HepG2 (cell line): ENCODE results near the gene MTMR3.

Experiments used
- ATF2 ChIP-seq: sonication (generic); formaldehyde crosslinking; IDR thresholded peaks from 2 replicates; pipeline ENCODE4 v1.4.0; 2020; ENCODE audit warnings: missing genetic modification reagents
- CTCF ChIP-seq: sonication (generic); formaldehyde crosslinking; IDR thresholded peaks from 2 replicates; pipeline ENCODE4 v1.5.0; 2020; ENCODE audit warnings: mild to moderate bottlenecking, missing genetic modification reagents, moderate library complexity
- DPF2 ChIP-seq: sonication (generic); formaldehyde crosslinking; IDR thresholded peaks from 2 replicates; pipeline ENCODE4 v1.4.0; 2020; ENCODE audit warnings: mild to moderate bottlenecking, low read depth, missing genetic modification reagents, borderline replicate concordance
- FOXK1 ChIP-seq: sonication (generic); formaldehyde crosslinking; IDR thresholded peaks from 2 replicates; pipeline ENCODE4 v1.4.0; 2020; ENCODE audit warnings: low read depth, missing genetic modification reagents, borderline replicate concordance
- REST ChIP-seq, 2 experiments: IDR thresholded peaks; 2 replicates each; pipeline ENCODE4 v1.6.1; 2011 to 2012; ENCODE audit warnings: low read length in 2 of 2, borderline replicate concordance in 1 of 2, low read depth in 1 of 2, mild to moderate bottlenecking in 1 of 2, moderate library complexity in 1 of 2
- SIX4 ChIP-seq: sonication (generic); formaldehyde crosslinking; IDR thresholded peaks from 2 replicates; pipeline ENCODE4 v1.4.0; 2020; ENCODE audit warnings: missing genetic modification reagents
- TRIM24 ChIP-seq: sonication (generic); formaldehyde crosslinking; IDR thresholded peaks from 2 replicates; pipeline ENCODE4 v1.8.0; 2022; ENCODE audit warnings: mild to moderate bottlenecking, missing genetic modification reagents
- ZNF251 ChIP-seq: sonication (generic); formaldehyde crosslinking; IDR thresholded peaks from 2 replicates; pipeline ENCODE4 v1.9.0; 2021; ENCODE audit warnings: mild to moderate bottlenecking, missing genetic modification reagents
- ZNF253 ChIP-seq: sonication (generic); formaldehyde crosslinking; IDR thresholded peaks from 2 replicates; pipeline ENCODE4 v1.8.0; 2022; ENCODE audit warnings: mild to moderate bottlenecking, missing genetic modification reagents, borderline replicate concordance
- ZNF274 ChIP-seq: sonication (generic); formaldehyde crosslinking; IDR thresholded peaks from 2 replicates; pipeline ENCODE4 v1.5.1; 2020; ENCODE audit warnings: mild to moderate bottlenecking, missing genetic modification reagents
- TF ChIP-seq, protein P1 (sequence below): sonication (generic); formaldehyde crosslinking; IDR thresholded peaks from 2 replicates; pipeline ENCODE4 v1.5.0; 2020; ENCODE audit warnings: mild to moderate bottlenecking, missing genetic modification reagents

DNA sequence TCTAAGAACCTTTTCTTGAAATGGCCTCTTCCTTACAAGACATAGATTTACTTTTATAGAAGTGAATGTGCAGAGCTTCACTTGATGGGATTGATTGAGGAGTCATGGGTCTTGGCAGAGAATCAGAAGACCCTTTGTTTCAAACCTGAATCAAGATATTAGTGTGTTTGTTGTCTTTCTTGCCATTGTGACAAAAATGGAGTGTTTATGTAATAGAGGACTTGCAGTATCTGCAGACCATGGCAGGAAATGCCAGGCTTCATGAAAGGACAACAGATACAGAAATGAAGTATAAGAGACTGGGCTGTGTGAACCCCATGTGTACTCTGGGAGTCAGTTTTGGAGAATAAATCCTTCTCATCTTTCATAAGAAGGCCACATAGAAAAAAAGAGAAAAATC, 124.4 kb downstream of the MTMR3 start:
- TF ChIP-seq ZNF251: no peak
- no peak for TF ChIP-seq CTCF (CRISPR knock-in tag)
- no peak for TF ChIP-seq ZNF253 (CRISPR knock-in tag)
- TF ChIP-seq ATF2 (CRISPR knock-in tag): no peak
- no peak for TF ChIP-seq DPF2 (CRISPR knock-in tag)
- no peak for TF ChIP-seq REST (IDR thresholded peaks at IDR 0.05; ENCODE audit: borderline replicate concordance in 1 of 2, low read depth in 1 of 2, low read length in 2 of 2)
- TF ChIP-seq TRIM24 (CRISPR knock-in tag): no peak
- TF ChIP-seq ZNF274 (CRISPR knock-in tag): no peak
- TF ChIP-seq FOXK1 (CRISPR knock-in tag): no peak
- TF ChIP-seq SIX4 (CRISPR knock-in tag): no peak
- TF ChIP-seq, protein P1, sequence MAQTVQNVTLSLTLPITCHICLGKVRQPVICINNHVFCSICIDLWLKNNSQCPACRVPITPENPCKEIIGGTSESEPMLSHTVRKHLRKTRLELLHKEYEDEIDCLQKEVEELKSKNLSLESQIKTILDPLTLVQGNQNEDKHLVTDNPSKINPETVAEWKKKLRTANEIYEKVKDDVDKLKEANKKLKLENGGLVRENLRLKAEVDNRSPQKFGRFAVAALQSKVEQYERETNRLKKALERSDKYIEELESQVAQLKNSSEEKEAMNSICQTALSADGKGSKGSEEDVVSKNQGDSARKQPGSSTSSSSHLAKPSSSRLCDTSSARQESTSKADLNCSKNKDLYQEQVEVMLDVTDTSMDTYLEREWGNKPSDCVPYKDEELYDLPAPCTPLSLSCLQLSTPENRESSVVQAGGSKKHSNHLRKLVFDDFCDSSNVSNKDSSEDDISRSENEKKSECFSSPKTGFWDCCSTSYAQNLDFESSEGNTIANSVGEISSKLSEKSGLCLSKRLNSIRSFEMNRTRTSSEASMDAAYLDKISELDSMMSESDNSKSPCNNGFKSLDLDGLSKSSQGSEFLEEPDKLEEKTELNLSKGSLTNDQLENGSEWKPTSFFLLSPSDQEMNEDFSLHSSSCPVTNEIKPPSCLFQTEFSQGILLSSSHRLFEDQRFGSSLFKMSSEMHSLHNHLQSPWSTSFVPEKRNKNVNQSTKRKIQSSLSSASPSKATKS: no peak
